NOMO-1 treated with DMSO at 0.1 percent for 48 hours (cell line): Measurements from ENCODE around the gene MACF1.
"Not testable (repeated sequence)": the region's sequence is repeated elsewhere in the genome, so short reads cannot be mapped to it uniquely, and the experiment has no call there.

Experiments used
- DNase-seq: peaks from one replicate; lab custom pipeline; 2025; ENCODE audit not compliant: unreplicated experiment; lab: John Stamatoyannopoulos, UW

The MACF1 gene

DNA sequence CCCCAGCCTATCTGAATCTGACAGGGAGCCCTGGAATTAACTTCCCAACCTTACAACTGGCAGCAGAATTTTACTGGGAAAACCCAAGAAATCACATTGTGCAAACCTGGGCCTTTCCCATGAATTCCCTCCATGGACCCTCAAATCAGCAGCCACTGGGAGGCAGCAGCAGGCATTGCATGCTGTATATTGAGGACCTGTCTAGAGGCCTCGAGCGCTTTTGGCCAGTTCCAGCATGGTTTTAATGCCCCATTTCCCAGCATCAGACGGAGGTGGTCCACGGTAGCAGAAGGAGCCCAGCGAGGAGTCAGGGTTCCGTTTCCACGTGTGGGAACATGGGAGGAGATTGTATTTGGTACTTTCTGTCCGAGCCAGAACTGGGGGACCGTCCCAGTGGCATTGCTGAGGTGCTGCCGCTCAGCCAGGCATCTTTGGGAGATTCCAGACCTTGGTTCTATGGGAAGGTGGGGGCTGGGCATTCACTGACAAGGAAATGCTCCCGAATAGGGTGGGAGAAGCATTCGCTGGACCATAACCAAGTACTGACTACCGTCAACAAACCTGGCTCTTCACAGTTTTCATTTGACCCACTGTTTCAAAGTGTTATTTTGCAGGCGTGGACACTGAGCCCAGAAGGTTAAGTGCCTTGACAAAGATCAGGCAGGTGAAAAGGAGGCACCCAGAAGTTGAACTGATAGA, 302.9 kb downstream of the MACF1 start:
- DNase-seq: no peak

DNA sequence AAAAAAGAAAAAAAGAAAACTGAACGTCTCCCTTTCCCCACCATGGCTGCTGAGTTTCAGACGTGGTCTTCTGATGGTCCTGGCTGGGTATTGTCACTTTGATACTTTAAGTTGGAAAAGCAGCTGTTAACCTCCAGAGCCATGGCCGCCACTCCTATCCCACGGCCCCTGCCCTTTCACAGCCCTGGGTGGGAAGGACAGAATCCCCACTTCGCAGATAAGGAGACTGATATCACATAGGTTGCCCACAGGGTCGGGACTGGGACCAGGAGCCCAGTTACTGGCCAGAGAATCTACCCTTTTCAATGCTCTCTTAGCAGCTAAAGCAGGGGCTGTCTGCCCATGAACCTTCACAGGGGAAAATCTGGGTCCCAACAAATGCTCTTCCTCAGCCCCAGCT, 303.8 kb downstream of the MACF1 start:
- DNase-seq: no peak

DNA sequence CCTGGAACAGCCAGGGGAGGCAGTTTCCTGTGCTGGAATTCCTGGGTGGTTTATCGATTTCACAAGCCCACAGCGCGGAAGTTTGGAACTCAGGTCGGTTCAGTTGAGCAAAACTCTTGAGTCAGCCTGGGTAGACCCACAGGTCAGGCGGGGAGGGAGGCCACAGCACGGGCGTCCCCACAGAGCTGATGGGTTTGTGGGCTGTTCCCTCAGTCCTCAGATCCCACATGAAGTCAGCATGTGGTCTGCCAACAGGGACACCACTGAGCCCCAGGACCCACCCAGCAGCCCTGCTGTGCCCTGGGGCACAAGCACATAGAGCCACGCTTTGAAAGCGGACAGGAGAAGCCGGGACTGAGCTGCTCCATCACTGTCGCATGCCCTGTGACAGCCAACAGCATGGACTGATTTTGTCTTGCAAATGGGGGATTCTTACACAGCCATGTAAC, 304.4 kb downstream of the MACF1 start:
- no peak for DNase-seq

DNA sequence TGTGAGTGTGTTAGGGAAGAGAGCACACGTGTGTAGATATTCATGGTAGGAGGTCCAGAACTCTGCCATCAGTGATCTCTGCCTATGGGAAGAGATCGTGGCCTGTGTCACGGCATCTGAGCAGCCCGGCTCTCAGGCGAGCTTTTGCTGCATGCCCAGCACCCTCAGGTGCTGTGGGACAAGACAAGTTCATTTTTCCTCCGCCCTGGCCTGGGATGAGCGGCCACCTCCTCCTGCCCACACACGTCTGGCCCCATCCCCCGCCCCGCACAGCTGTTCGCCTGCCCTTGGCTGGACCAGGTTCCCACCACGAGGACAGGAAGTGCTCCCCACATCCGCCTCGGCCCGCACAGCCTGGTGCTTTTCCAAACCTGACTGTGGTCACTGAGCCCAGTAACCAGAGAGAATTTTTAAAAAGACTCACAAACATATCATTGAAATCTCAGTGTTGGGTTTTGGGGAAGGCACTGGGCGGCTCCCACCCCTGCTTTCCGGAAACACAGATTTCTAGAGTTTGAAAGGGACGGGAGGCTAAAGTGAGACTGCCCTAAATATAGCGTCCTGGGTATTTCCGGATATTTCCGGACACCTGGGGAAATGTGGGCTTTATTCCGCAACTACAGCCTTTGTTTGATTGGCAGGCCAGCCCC, 305.0 kb downstream of the MACF1 start:
- DNase-seq: no peak

DNA sequence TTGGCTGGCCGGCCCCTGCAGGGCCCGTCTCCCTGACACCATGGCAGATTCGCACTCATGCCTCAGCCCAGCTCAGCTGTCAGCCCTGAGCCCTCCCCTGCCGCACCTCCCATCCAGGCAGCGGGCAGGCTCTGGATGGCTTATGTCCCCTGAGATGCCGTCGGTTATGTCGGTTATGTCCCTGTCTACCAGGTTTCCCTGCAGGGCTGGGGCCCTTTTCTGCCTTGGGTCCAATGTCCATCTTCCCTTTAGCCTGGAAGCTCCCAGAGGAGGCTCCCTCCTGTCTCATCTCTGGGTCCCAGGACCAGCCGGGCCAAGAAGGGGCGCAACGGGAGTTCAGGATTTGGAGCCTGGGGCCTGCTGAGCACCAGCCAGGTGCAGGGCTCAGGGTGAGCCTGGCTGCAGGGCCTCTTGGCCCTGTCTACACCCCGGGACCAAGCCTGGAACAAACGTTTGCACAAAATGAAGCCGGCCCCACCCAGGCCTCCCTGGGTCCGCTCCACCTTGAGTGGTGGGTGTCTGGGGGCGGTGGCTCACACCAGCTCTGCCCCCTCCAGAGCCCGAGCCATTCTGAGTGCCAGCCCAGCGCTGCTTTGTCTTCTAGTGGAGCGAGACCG, 306.2 kb downstream of the MACF1 start:
- not testable (repeated sequence) for DNase-seq

DNA sequence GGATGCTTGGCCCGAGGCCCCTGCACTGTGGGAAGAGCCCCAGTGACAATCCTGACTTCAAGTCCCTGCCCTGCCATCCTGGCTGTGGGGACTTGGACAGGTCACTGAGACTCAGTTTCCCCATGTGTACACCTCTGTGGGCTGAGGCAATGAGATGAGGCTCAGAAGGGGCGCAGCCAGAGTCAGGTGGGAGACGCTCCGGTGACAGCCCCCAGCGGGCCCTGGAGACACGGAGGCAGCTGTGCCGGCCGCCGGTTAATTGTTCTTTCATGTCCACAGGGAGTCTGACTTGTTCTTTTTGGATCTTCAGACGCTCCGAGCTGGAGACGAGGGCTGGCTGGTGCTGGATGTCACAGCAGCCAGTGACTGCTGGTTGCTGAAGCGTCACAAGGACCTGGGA, 307.0 kb downstream of the MACF1 start:
- not testable (repeated sequence) for DNase-seq

DNA sequence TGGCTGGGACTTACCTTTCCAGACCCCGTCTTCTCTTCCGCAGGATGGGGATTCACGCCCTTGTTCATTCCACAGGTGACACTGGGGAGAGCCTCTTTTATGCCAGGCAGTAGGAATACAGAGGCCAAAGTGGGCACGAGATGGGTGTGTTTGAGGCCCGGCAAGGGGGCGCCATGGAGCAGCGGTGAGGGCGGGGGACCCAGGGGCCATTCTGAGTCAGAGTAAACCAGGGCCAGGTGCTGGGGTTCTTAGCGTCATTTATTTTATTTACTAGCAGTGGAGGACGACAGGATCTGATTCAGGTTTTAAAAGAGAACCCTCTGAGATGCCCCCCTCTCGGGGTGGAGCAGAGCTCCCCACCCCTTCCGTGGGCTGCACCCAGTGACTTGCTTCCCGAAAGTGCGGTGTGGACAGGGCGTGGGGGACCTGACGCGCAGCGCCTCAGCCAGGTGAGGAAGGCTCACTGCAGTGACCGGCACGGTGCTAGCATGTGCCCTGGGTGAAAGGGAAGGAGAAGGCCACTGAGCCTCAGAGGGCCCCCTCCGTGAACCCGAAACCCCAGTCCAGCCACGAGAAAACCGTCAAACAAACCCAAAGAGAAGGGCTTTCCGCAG, 307.8 kb downstream of the MACF1 start:
- DNase-seq: not testable (repeated sequence)

DNA sequence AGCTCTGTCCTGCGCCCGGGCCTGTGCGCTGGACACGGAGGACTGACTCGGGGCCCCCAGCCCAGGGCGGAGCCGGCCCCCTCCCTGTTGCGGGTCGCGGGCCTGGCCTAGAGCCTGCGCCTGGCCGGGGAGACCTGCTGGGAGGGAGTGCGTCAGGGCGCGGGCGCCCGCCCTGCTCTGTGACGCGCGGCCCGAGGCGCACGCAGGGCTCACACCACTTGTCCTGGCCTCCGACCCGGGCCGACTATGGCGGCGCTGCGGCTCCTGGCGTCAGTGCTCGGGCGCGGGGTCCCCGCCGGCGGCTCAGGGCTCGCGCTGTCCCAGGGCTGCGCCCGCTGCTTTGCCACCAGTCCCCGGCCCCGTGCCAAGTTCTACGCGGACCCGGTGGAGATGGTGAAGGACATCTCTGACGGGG, 310.2 kb downstream of the MACF1 start:
- not testable (repeated sequence) for DNase-seq

DNA sequence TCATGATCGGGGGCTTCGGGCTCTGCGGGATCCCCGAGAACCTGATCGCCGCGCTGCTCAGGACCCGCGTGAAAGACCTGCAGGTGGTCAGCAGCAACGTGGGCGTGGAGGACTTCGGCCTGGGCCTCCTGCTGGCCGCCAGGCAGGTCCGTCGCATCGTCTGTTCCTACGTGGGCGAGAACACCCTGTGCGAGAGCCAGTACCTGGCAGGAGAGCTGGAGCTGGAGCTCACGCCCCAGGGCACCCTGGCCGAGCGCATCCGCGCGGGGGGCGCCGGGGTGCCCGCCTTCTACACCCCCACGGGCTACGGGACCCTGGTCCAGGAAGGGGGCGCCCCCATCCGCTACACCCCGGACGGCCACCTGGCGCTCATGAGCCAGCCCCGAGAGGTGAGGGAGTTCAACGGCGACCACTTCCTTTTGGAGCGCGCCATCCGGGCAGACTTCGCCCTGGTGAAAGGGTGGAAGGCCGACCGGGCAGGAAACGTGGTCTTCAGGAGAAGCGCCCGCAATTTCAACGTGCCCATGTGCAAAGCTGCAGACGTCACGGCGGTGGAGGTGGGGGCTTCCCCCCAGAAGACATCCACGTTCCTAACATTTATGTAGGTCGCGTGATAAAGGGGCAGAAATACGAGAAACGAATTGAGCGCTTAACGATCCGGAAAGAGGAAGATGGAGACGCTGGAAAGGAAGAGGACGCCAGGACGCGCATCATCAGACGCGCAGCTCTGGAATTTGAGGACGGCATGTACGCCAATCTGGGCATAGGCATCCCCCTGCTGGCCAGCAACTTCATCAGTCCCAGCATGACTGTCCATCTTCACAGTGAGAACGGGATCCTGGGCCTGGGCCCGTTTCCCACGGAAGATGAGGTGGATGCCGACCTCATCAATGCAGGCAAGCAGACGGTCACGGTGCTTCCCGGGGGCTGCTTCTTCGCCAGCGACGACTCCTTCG, 310.9 kb downstream of the MACF1 start:
- DNase-seq: not testable (repeated sequence)

DNA sequence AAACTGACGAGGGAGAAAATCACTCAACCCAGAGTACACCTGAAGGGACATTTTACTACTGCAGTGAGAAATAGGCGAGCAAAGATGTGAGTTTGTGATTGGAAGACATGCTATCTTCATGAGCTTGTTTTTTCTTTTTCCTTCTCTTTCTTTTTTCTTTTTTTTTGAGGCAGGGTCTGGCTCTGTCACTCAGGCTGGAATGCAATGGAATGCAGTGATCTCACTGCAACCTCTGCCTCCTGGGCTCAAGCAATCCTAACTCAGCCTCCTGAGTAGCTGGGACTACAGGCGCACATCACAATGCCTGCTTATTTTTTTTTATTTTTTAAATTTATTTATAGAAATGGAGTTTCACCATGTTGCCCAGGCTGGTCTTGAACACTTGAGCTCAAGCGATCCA, 312.3 kb downstream of the MACF1 start:
- DNase-seq: not testable (repeated sequence)

DNA sequence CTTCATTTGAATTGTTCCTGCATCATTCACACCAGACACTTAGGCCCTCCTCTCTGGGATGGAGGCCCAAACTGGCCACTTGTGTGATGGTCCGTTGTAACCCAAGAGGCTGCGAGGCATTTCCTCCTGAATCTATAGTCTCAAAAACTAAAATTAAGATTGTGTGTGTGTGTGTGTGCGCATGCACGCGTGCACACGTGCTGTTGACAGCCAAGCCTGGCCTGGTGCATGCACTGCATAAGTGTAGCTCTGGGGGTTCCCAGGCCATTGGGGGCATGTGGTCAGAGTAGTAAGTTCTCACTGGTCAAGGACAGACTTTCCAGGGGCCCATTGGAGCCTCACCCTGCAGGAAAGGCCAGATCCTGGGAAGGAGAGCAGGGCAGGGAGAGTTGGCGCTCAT, 313.4 kb downstream of the MACF1 start:
- DNase-seq: not testable (repeated sequence)

DNA sequence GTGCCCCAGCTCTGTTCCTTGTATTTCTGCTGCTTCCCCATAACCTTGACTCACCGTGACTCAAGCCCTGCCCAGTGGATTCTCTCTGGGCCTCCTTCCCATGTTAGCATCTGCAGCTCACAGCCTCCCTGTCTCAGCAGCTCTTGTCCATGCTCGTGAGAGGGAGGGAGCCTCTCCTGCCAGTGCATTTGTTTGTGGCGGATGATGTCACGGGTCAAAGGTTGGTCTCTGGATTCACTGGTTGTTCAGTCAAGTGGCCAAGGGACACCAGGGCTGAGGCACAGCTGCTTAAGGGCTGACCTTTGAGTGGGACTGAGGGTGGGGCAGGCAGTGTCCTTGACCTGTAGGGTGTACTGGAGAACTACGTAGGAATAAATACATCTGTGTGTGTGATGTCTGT, 314.9 kb downstream of the MACF1 start:
- not testable (repeated sequence) for DNase-seq

DNA sequence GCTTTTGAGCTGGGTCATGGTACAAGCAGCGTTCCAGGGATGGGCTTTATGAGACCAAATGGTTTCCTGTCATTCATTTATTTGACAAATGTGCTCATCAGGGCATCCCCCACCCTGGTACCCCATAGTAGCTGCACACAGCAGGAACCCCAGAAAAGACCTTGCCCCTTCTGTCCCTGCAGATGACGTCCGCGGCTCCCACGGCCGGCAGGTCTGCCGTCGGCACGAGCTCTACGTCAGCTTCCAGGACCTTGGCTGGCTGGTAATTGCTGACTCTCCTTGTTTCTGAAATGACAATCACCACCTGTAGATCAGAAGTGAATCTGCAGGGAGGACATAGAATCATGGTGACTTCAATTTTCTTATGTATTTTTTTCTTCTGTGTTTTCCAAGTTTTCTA, 317.7 kb downstream of the MACF1 start:
- not testable (repeated sequence) for DNase-seq

DNA sequence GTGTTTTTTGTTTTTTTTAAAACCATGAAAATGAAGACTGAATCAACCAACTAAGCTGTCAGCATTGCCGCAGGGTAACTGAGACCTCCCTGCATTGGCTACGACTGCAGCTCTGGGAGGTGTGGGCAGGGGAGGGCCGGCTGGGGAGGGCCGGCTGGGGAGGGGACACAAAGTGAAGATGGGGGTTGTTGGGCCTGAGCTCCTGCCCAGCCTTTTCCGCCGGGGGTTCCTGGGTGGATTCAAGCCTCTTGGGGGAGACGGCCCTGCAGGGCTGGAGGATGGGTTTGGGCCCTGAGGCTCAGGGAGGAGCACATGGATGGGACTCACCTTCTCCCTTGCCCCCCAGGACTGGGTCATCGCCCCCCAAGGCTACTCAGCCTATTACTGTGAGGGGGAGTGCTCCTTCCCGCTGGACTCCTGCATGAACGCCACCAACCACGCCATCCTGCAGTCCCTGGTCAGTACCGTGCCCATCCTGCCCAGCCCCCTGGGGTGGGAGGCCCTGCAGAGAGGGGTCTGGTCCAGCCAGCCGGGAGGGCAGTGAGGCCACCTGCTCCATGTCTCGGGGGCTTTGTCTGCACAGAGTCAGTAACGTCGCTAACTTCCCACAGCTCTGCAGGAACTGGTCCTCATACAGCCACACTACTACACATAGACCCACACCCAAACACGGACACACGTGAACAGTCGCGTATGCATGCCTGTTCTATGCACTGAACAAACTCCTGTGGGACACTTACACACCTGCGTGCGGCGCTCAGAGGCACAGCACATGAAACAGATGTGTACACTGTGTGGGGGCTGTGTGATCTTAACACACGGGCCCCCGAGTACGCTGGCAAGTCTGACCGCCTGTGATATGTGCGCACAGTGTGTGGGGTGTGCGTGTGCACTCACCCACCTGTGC, 318.4 kb downstream of the MACF1 start:
- DNase-seq: no peak

DNA sequence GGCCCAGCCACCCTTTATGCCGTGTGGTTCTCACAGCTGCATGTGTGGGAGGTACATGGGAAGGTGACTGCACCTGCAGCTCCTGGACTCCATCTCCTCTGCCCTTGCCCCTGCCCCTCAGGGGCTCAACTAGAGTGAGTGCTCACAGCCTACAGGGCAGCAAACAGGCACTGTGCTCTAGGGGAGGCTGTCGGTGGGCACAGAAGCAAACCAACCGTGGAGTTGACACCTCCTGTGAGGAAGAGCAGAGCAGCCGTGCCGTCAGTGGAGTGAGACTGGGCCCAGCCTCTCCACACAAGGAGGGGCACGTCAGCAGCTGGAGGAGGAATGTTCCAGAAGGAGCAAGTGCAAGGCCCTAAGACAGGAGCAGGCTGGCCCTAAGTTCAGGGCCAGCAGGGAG, 319.7 kb downstream of the MACF1 start:
- DNase-seq: no peak

DNA sequence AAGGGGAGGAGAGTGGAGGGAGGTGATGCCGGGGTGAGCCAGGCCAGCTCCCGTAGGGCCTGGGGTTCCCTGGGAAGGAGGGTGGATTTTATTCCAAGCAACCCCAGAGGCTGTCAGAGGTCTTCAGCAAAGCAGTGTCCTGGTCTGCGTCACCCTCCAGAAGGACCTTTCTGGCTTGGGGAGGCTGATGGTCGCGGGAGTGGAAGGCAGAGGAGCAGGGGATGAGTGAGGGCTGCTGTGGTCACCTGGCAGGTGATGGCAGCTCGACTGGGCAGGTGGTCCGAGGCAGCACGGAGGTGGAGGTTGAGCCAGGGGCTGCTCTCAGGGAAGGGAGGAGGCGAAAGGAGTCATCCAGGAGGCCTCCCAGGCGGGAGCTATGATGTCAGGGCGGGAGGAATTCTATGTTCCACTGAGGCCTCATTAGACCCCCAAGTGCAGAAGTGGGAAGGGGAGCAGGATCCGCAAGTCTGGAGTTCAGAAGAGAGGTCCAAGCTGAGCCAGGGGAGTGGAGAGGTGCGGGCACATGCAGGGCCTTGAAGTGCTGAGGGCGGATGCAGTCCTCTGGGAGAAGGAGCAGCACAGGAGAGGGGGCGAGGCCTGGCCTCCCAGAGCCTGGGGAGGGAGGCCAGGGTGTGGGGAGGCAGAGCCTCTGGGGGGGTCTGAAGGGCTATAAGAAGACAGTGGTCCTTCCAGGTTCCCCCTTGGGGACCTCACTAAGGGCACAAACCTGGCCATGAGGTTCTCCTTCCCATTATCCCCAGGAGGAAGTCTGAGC, 320.3 kb downstream of the MACF1 start:
- no peak for DNase-seq

DNA sequence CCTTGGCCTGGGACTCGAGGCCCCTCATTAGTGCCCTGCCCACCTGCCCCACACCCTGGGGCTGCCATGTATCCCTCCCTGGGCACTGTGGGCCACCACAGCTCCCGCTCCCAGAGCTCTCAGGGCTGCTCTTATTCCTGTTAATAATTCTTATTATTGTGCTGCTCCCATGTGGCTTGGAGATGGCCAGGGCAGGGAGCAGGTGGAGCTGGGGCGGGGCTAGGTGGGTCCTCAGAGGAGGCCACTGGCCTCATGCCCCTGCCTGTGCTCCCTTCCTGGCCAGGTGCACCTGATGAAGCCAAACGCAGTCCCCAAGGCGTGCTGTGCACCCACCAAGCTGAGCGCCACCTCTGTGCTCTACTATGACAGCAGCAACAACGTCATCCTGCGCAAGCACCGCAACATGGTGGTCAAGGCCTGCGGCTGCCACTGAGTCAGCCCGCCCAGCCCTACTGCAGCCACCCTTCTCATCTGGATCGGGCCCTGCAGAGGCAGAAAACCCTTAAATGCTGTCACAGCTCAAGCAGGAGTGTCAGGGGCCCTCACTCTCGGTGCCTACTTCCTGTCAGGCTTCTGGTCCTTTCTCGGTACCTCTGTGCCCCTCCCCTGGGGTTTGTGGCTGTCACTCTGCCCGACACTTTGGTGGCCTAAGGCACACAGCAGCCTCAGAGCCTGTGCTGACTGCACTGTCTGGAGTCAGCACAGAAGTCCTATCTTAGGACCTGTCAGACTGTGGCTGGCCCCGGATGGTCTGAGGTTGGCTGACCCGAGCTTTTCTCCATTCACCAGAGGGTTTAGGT, 321.1 kb downstream of the MACF1 start:
- no peak for DNase-seq
